HG03460 (cell line): ENCODE measurements around the gene ZNF556.
"Not testable (repeated sequence)": the region's sequence is repeated elsewhere in the genome, so short reads cannot be mapped to it uniquely, and the experiment has no call there.

Experiments used
- ATAC-seq: cut with Tn5 transposase; IDR thresholded peaks from one replicate; pipeline ENCODE4 v1.9.1; 2021; ENCODE audit not compliant: unreplicated experiment

The ZNF556 gene

GRCh38 chr19:2903326-2903725 lies 36.2 kb downstream of the ZNF556 start:
- ATAC-seq, result not testable (repeated sequence)

GRCh38 chr19:2905918-2906519 lies 38.9 kb downstream of the ZNF556 start:
- ATAC-seq, result no peak

GRCh38 chr19:2906631-2907195 lies 39.6 kb downstream of the ZNF556 start:
- no peak for ATAC-seq

- ATAC-seq, result no peak
Measured at GRCh38 chr19:2912306-2912705, 45.2 kb downstream of the ZNF556 start.

GRCh38 chr19:2917275-2918184 lies 50.4 kb downstream of the ZNF556 start:
- no peak for ATAC-seq

GRCh38 chr19:2922987-2923386 lies 55.9 kb downstream of the ZNF556 start:
- no peak for ATAC-seq

GRCh38 chr19:2923510-2923909 lies 56.4 kb downstream of the ZNF556 start:
- no peak for ATAC-seq

GRCh38 chr19:2926341-2927031 lies 59.4 kb downstream of the ZNF556 start:
- no peak for ATAC-seq

- no peak for ATAC-seq
Measured at GRCh38 chr19:2927032-2927430, 59.9 kb downstream of the ZNF556 start.
